Measurements from ENCODE around the gene MRPL12. TPM values are rescaled to one million over a fixed set of nuclear protein-coding genes. Genes with fewer than 3 reads are reported as not detected.

The MRPL12 gene
- total and polyA plus RNA-seq, 2 of the 13 experiments (the other 11 are each of a cell fraction or from before 2014, with no cell fraction given): 39.1 to 94.1 TPM

DNA sequence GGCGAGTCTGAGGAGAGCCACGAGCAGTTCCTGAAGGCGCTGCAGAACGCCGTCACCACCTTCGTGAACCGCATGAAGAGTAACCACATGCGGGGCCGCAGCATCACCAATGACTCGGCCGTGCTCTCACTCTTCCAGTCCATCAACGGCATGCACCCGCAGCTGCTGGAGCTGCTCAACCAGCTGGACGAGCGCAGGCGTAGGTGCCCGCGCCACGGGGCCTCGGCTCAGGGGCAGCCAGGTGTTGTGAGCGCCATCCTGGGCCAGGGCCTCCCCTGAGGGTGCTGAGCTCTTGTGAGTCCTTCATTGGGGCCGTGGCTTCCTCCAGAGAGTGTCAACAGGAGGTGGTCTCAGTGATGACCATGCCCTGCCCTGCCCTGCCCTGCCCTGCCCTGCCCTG is 7.4 kb upstream of the MRPL12 start:
- no TSS peak for BruUV-seq (replicated peaks)
- Histone ChIP-seq H4K20me1 (ENCODE audit: insufficient read depth, low read length) (peaks cover 3% of the 10 kb centered on the region), H3K36me3 (replicated peaks in 1 of 2; ENCODE audit: control insufficient read depth in 1 of 2, insufficient read depth in 2 of 2, low read length in 2 of 2) (peaks cover 58 to 75% of the 10 kb centered on the region in 2 experiments), H3K9me3 (ENCODE audit: low read length) (no peaks in the 10 kb centered on the region), H3K4me2 (ENCODE audit: low read depth, low read length) (no peak overlapping the region), H3K9ac (ENCODE audit: insufficient read depth, low read depth, low read length) (no peak overlapping the region), H3K27me3 (ENCODE audit: control insufficient read depth in 1 of 2, insufficient read depth in 2 of 2, low read length in 2 of 2) (no peaks in the 10 kb centered on the region; a peak in 1 of 5 replicates), H2AFZ (ENCODE audit: low read length) (no peak overlapping the region), H3K4me1 (ENCODE audit: insufficient read depth, low read length) (peaks cover 3% of the 10 kb centered on the region), H3K79me2 (ENCODE audit: insufficient read depth, low read length) (peaks cover 13% of the 10 kb centered on the region), H3K27ac (ENCODE audit: extremely low read length, insufficient read depth, low read length) (no peak overlapping the region), H3K4me3 (replicated peaks in 1 of 3; ENCODE audit: insufficient read depth in 1 of 3, low read depth in 2 of 3, low read length in 3 of 3) (no peak overlapping the region)
- FAIRE-seq (no peak), ATAC-seq (peak; percentile 3; the same call in 2 of the 3 replicates), DNase-seq (ENCODE audit: low spot score) (no peak)
- ChIA-PET CTCF (ENCODE audit: low intra/inter-chr PET ratio, low total read pairs) (no interaction called here), POLR2A (interaction anchor here (1.3 to 2.1 kb wide), 2 partner anchors 12 to 18 kb away, joined by 5 to 16 read pairs; partner anchors contain the start of genes ARL16 and HGS)
- intact Hi-C loops (cut with micrococcal nuclease; ENCODE audit: unreplicated experiment): no loop called here
- in situ Hi-C loops (cut with HindIII; ENCODE audit: extremely low pct_ligation_motif_present, low pct_unique_long_range_greater_than_20kb): no loop called here
- WGBS (ENCODE audit: low lambda C conversion rate): 96% methylated on average over 20 of the region's 22 CpGs
- TF ChIP-seq ZNF451 (CRISPR knock-in tag; IDR thresholded peaks at IDR 0.05) (peak; percentile 47; the same call in 1 of the 2 replicates), SRSF1 (optimal IDR thresholded peaks at IDR 0.05; ENCODE audit: low read depth, low read length) (no peak), HNRNPL (IDR thresholded peaks at IDR 0.05; ENCODE audit: low read depth, low read length) (no peak), ZNF33B (CRISPR knock-in tag; IDR thresholded peaks at IDR 0.05) (no peak), POLR2A (IDR thresholded peaks at IDR 0.05; ENCODE audit: insufficient read depth in 1 of 2, low read depth in 2 of 2, low read length in 2 of 2) (0 out of 4 replicates have a peak, but pooled peaks of 1 of the 2 experiments have one; percentile 39), ATM (IDR thresholded peaks at IDR 0.05; ENCODE audit: borderline replicate concordance) (no peak), CHCHD3 (CRISPR knock-in tag; IDR thresholded peaks at IDR 0.05) (no peak), POLR2G (IDR thresholded peaks at IDR 0.05; ENCODE audit: low read depth, low read length) (no peak; the same call in 1 of the 2 replicates), MEIS1 (CRISPR knock-in tag; IDR thresholded peaks at IDR 0.05; ENCODE audit: borderline replicate concordance) (no peak), NONO (IDR thresholded peaks at IDR 0.05) (no peak), NONO (CRISPR knock-in tag; conservative IDR thresholded peaks at IDR 0.05) (no peak), ZNF761 (CRISPR knock-in tag; conservative IDR thresholded peaks at IDR 0.05) (no peak), ZNF510 (CRISPR knock-in tag; IDR thresholded peaks at IDR 0.05; ENCODE audit: low read depth) (no peak), ZC3H13 (CRISPR knock-in tag; IDR thresholded peaks at IDR 0.05) (peak; percentile 48; the same call in 1 of the 2 replicates), ZNF619 (CRISPR knock-in tag; IDR thresholded peaks at IDR 0.05) (no peak), PCBP1 (IDR thresholded peaks at IDR 0.05; ENCODE audit: borderline replicate concordance, low read depth, low read length) (no peak), ZNF260 (CRISPR knock-in tag; IDR thresholded peaks at IDR 0.05; ENCODE audit: borderline replicate concordance, low read depth) (no peak), ZNF792 (CRISPR knock-in tag; IDR thresholded peaks at IDR 0.05) (no peak)
- TF ChIP-seq, protein P1, sequence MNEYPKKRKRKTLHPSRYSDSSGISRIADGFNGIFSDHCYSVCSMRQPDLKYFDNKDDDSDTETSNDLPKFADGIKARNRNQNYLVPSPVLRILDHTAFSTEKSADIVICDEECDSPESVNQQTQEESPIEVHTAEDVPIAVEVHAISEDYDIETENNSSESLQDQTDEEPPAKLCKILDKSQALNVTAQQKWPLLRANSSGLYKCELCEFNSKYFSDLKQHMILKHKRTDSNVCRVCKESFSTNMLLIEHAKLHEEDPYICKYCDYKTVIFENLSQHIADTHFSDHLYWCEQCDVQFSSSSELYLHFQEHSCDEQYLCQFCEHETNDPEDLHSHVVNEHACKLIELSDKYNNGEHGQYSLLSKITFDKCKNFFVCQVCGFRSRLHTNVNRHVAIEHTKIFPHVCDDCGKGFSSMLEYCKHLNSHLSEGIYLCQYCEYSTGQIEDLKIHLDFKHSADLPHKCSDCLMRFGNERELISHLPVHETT (CRISPR knock-in tag; conservative IDR thresholded peaks at IDR 0.05): no peak
- TF ChIP-seq, protein P2, sequence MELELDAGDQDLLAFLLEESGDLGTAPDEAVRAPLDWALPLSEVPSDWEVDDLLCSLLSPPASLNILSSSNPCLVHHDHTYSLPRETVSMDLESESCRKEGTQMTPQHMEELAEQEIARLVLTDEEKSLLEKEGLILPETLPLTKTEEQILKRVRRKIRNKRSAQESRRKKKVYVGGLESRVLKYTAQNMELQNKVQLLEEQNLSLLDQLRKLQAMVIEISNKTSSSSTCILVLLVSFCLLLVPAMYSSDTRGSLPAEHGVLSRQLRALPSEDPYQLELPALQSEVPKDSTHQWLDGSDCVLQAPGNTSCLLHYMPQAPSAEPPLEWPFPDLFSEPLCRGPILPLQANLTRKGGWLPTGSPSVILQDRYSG (CRISPR knock-in tag; IDR thresholded peaks at IDR 0.05): no peak
- TF ChIP-seq, protein P3, sequence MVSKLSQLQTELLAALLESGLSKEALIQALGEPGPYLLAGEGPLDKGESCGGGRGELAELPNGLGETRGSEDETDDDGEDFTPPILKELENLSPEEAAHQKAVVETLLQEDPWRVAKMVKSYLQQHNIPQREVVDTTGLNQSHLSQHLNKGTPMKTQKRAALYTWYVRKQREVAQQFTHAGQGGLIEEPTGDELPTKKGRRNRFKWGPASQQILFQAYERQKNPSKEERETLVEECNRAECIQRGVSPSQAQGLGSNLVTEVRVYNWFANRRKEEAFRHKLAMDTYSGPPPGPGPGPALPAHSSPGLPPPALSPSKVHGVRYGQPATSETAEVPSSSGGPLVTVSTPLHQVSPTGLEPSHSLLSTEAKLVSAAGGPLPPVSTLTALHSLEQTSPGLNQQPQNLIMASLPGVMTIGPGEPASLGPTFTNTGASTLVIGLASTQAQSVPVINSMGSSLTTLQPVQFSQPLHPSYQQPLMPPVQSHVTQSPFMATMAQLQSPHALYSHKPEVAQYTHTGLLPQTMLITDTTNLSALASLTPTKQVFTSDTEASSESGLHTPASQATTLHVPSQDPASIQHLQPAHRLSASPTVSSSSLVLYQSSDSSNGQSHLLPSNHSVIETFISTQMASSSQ (IDR thresholded peaks at IDR 0.05; ENCODE audit: low read depth): no peak
- TF ChIP-seq, protein P3 (CRISPR knock-in tag; IDR thresholded peaks at IDR 0.05; ENCODE audit: borderline replicate concordance): no peak

Data from HepG2 (cell line).